Left lobe of liver (tissue), 2 donors: Measurements from ENCODE around the gene AOPEP. TPM values are rescaled to one million over a fixed set of nuclear protein-coding genes. Genes with fewer than 3 reads are reported as not detected.

Source experiments
- ATAC-seq: fragments of 200-7000 bp; cut with Tn5 transposase; one replicate; pipeline ENCODE4 v1.9.1; 2020; ENCODE audit warnings: mild to moderate bottlenecking, moderate library complexity
- DNase-seq: peaks from one replicate; pipeline ENCODE4 v3.0.0-alpha.2; 2020; ENCODE audit warnings: low spot score
- total RNA-seq: library from RNA; stranded (reverse); gene quantifications from one replicate; pipeline ENCODE4 v1.2.1, GENCODE V29; 2021
- donor health status: DM: no; HTN: no; CAD: no; lungs with moderate emphysema.
- donor health status: DM: no; HTN: yes; CAD: no.

AOPEP gene
- total RNA-seq, 1 donor from 2014 or later, result 75.5 TPM

DNA sequence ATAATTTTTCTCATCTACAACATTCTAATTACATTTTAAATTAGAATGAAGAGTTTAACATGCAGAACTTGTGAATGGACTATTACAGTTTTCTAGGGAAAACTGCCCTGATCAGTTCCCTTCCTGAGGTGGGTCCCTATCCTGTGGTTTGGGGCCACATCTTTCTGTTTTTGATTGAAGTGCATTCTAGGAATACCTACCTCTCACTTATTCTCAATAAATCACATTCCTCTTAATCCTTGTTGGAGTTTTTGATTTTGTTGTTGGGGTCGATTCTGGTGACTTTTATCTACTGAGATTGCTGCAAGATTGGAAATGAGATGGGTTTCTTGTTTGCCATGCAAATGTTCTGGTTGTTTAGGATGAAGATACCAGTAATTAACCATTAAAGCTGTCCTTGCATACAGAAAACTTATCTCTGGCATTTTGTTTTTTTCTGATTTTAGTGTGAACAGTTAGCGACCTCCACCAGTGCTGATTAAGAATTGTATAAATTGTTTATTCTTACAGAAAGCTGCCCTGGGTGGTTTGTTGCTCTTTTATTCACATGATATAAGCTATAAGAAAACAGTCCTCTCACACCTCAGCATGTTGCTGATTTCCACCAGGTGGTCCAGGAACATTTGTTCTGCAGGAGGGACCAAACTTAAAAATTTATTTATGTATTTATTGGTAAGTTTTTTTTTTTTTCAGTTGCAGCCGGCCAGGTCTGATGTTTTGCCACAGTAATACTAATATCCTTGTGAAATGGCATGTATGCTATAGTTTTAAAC lies 321.1 kb downstream of the AOPEP start:
- DNase-seq, result no peak
- ATAC-seq, result no peak

DNA sequence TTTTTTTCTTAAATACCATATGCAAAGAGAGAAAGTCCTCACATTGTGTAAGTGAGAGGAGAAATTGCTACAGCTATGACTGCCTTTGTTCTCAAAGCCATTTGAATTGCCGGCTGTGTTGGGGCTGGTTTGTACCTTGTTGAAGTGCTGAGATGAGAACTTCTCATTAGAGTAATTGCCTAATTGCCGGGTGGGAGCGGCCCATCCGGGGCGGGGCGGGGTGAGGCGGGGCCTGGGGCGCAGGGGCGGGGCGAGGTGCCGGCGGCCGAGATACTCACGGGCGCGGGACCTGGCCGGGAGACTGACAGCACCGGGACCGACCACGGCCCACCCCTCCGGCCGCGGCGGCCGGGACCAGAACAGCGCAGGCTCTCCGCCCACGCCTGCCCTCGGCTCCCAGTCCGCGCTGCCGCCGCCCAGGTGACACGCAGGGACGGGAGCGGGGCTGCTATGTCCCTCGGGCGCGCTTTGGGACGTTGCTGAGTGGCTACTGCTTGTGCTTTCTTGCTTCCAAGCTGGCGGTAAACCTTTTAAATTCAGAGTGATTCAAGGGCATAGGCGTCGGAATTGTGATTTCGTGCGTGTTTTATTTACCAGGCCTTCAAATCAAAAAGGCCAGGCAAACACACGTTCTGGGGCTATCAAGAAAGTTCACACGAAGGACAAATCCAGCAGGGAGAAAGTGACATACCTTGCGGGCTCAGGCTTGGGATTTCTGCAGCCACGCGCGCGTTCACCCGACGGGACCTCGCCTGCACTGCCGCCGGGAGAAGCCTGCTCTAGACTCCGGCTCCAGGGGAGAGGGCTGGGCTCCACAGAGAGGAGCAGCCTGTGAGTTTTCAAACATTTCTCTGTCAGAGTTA lies 322.0 kb downstream of the AOPEP start:
- ATAC-seq (peak; percentile 87), DNase-seq (peak; percentile 75)

DNA sequence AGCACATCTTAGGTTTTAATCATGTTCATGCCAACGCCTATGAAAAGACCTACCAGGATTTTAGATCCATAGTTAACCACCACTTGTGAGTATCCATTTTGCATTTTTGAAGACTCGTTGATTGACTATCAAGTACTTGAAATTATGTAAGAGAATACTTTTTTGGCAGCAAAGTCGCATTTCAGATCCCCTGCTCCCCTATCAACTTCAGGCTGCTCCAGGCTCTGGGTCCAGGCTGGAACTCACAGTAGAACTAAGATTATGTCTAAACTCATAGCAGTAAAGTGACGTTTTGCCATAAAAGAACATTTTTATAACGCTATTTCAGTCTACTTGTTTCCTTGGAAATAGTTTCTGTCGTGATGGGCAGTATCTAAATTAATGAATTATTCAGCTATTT lies 323.3 kb downstream of the AOPEP start:
- DNase-seq, result no peak

DNA sequence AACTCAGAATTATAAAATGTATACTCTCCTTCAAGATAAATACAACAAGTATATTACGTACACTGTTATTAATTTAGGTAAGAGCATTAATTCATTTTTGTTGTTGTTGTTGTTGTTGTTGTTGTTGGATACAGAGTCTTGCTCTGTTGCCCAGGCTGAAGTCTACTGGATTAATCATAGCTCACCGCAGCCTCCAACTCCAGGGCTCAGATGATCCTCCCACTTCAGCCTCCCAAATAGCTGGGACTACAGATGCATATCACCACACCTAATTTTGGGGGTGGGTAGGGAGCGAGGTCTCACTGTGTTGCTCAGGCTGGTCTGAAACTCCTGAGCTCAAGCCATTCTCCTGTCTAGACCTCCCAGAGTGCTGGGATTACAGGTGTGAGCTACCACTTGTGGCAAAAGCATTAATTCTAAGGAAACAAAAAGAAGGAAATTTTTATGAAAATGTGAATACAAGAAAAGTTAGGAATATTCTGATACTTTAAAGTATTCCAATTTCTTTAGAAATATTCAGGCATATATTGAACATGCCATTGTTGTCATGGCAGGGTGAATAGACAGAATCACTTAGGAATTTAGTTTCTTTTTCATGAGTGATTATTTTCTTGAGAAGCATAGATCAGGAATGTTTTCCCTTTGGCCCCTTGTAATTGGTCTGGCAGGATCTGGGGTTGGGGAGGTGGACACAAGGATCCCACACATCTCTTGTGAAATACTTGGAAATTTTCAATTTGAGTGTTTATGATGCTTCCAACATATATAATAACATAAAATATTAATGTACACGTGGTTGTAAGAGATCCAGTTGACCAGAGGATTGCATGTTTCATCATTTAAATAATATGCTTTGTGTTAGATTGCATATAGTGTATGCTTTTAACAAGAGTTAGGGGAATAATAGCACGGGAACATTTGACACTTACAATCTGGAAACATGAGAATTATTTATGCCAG lies 327.4 kb downstream of the AOPEP start:
- ATAC-seq (no peak), DNase-seq (no peak)

More for the DNA sequence above, 323.3 kb downstream of the AOPEP start:
- ATAC-seq, result no peak

DNA sequence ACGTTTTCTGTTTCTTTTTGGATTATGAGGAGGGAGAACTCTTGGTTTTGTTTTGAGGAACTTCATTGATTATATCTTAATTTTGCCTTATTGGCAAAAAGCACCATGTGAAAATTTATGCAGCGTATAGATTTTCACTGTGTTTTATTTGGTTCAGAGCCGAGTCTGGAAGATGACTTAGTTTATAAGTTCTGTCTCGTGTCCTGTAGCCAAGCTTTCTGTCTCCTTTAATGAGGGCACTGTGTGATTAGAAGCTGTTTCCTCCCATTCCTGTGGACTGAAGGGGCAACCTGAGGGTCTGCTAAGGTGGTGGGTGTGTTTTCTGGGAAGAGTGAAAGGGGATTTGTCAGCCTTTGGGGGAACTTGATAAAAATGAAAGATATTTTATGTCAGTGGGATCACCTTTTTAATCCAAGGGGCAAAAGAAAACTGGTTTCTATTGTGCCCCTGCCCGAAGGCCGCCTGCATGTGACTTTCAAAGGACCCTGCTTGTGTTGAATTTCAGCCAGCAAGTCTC lies 328.9 kb downstream of the AOPEP start:
- DNase-seq (no peak), ATAC-seq (no peak)

DNA sequence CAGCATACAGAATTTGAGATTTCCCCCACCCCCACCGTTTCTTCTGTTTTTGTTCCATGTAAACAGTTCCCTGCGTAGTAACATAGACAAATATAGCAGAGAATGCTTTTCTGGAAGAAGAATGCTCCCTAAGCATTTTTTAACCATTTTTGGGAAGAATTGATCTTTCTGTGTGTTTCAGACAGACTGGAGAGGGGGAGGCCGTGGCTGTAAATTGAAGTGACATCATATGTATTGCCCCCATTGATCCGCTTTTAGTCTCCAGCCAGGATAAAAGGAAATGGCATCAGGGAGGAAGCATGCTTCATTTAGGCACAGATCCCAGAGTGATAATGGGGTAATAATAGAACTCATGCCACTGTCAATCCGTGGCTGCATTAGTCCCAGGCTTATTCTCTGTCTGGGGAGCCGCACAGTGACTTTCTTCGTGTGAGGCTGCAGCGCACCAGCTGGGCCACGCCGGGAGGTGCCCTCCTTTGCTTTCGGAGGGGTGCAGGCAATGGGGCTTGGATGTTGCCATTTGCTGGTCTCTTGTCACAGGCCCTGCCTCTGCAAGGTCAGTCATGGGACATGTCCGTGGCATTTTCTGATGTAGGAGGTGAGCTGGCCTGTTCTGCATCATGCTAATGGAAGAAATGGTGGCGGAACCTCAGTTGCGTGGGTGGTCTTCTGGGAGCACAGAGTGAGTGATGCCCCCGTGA lies 329.5 kb downstream of the AOPEP start:
- no peak for DNase-seq
- ATAC-seq, result peak; percentile 31

DNA sequence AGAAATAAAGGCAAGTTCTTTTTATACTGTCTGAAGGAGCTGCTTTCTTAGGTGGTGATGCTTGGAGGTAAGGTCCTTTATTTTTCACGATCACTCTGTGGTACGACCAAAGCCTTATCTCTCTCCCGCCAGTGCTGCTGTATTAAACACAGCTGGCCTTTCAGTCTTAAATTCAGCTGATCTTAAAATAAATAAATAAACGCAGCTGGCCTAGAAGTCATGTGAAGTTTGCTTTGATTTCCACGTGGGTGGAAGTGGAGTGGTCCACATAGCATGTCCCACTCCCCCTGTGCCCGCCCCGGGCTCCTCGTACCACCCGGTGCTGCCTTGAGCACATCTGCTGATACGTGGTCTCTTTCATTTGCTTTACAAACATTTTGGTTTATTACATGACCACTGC lies 330.6 kb downstream of the AOPEP start:
- ATAC-seq (no peak), DNase-seq (no peak)

DNA sequence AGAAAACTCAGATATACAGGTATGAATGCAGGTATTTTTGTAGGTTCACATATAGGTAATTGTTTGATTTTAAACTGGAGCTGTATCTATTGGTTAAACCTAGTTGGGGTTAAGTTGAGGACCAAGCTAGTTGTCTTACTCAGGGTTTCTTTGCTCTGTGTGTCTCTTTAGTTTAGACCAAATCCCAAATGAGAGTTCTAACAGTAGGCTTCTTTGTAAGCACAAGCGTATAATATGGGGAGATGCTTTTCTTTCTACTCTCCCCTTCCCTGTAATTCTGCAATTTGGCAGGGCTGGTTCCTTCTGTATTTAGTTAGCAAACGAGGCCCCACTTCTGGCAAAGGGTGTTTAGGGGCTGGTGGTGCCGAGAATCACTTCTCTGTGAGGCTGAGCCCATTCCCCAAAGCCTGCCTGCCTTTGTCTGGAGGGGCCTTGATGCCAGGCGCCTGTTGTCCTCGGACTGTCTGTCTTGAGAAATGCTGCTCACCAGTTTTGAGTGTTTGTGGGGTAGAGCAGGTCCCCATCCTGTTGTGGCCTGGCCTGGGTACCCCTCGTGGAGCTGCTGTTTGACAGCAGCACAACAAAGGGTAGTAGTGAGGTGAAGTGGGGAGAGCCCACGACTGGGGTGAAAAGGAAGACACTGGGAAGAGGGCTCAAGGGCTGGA lies 331.8 kb downstream of the AOPEP start:
- no peak for ATAC-seq
- no peak for DNase-seq

DNA sequence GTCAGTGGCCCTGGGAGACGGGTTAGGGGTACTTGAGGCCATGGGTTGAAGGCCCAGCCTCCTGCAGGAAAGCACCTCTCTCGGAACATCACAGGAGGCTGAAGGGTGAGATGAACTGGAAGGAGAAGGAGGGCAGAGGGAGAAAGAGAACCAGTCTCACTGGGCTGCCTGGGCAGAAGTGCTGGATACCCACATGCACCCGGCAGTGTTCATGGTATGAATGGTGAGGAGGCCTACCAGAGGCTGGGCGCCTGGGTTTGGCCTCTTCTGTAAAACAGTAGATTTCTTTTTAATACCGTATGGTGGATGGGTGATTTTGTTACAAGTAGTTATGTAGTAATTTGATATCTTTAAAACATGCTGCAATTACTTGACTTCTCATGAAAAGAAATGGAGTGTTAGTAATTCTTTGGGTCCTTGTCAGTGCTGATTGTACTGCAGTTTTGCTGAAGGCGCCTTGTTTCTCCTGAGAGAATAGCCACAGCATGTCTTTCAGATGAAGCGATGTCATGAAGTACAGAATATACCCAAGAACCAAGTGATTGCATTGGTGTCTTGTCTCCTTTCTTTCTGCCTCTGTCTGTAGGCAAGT lies 332.4 kb downstream of the AOPEP start:
- DNase-seq (no peak), ATAC-seq (peak; percentile 2)

DNA sequence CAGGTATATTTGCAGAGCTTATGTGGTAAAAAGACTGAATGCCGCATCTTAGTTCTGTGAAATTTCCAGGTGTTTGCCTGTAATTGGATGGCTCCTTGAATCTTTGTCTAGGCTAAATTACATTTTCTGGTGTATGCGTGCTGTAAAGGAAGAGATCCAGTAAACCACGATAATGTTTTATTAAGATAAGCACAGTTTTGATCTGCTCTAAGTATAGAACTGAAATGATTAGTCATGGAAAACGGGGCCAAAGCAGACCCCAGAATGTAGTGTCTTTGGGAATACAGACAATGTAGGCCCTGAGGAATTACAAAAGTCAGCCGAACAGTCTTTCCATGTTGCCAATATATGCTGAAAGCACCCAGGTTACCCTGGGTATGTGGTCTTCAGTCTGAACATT lies 333.7 kb downstream of the AOPEP start:
- no peak for ATAC-seq
- DNase-seq, result no peak

DNA sequence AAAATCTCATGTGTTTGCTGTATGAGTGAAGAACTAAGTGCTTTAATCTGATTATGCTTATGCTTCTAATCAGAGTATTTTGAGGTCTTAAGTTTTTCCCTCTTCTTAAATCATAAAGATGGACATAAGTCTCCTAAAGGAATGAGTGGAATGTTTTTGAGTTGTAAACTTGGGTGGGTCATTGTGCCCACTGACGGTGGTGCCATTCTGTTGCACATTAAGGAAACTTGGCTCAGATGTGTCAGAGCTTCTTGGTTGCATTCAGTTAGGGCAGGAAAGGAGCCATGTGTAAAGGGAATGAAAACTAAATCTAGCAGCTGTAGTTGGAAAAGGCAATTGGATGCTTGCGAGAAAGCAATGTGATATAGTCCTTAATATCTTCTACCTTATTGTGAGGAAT lies 334.4 kb downstream of the AOPEP start:
- no peak for ATAC-seq

DNA sequence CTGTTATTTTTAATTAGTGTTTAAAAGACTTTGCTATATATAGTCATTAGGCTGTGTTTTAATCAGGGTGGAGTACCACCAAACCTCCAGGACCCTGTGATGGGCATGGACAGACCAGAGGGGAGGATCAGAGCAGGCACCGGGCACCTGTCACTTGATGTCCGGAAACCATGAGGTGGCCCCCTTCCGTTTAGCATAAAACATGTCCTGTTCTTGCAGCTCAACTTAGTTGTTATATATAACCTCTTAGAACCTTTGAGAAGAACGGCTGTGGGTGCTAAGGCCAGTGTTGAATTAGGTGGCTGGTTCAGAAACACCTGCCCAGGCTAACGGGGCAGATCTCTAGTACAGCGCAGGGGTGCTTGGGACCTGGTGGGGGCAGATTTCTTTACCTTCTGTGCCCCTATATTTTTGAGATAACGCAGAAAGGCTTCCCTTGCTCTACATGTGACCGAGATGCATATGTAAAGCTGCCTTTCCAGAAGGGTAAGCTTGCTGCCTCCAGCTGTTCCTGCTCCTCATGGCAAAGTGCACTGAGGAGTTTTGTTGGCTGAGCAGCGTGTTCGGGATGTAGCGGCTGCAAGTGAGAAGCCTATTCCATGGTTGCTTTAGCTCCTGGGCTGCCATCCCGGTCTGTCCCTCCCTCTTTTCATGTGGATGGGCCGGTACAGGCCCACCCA lies 335.6 kb downstream of the AOPEP start:
- DNase-seq (no peak), ATAC-seq (no peak)

More for the DNA sequence above, 334.4 kb downstream of the AOPEP start:
- no peak for DNase-seq

DNA sequence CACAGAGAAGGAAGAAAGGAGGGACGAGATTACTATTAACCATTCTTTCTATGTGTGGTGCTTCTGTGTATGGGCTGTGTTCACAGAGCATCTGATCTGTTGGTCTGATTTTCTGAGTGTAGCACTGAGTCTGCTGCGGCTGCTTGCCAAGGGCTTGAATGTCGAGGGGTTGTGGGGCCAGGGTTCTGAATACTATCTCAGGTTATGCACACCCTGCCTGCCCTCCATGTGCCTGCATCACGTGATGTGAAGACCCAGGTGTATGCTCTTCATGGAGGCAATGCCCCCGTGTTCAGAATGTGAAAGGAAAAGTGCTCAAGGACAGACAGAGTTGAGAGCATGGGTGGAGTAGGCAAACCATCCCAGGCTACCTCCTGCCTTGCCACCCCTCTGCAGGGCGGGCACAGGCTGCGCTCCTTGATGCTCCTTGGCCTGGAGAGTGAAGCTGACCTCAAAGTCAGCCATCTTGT lies 336.1 kb downstream of the AOPEP start:
- ATAC-seq (peak; percentile 3), DNase-seq (no peak)

DNA sequence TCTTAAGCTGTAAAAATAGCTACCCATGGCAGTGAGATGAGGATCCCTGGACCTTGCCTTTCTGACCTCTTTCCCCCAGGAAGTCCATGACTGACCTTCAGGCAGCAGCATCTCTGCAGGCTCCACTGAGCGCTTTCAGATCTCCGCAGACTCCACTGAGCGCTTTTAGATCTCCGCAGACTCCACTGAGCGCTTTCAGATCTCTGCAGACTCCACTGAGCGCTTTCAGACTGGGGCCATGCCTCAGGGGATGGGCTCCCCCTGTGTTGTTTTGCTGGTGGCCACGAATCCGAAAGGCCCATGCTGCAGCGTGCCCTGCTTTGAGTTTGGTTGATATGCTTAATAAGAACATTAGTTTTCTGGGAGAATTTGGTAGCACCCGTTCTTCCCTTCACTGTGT lies 336.8 kb downstream of the AOPEP start:
- no peak for DNase-seq

DNA sequence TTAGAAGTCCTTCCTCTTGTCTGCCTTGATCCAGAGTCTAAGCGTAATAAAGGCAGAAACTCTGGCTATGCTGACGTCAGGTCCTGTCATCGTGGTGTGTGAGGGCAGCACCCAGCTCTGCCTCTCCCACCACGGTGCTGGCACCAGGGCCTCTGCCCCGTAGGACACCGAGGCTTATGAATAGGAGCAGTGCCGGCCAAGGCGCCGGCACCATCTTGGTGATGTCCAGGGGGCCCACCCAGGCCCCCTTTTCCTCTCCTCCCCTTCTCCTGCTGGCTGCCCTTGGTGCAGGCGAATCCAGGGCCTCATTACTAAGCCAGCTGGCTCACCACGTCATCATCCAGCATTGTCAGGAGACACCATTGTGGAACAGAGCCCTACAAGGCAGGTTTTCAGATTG lies 338.7 kb downstream of the AOPEP start:
- DNase-seq, result no peak
- ATAC-seq, result peak; percentile 4

More for the DNA sequence above, 336.8 kb downstream of the AOPEP start:
- ATAC-seq, result peak; percentile 6

DNA sequence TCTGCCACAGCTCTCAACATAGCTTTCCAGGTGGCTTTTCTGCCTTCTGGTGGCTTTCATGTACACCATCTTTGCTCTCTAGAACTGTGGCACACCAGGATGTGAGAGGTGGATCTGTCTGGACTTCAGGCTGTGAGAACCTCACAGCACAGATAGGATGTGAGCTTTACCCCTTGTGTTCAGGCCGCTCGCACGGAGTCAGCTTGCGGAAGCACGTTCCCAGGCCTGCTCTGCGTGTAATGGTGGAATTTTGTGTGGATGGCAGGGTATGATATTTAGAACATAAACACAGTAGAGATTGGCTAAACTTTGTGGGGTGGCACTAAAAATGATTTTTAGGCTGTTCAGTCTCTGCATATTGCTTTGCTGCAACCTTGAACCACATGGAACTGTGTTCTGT lies 340.6 kb downstream of the AOPEP start:
- ATAC-seq (no peak), DNase-seq (no peak)

DNA sequence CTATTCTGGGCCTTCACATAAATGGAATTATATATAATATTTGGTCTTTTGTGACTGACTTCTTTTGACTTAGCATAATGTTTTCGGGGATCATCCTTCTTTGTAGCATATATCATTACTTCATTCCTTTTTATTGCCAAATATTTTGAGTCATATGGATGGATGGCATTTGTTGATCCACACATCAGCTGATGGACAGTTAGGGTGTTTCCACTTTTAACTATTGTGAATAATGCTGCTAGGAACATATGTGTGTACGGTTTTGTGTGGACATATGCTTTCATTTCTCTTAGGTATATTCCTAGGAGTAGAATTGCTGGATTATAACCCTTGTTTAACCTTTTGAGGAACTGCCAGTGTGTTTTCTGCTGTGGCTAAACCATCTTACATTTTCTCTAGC lies 341.4 kb downstream of the AOPEP start:
- DNase-seq (no peak), ATAC-seq (no peak)

DNA sequence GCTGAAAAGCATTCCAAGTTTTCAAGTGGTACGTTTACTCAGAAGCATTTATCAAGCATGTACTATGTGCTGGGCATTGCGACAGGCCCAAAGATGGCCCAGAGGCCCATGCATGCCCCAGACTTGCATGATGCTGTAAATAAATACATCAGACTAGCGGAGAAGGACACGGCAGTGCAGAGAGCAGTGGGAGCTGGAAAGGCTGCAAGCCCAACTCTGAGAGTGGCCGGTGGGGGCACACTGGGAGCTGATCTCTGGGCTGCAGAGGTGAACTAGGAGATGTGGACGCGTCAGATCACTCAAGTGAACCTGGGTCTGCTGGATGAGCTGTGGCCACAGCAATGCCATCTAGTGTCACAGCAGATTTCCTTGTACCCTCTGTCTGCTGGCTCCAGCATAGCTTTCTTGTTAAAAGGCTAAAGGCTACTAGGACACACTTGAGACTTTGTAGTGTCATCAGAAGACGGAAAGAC lies 344.1 kb downstream of the AOPEP start:
- peak; percentile 27 for ATAC-seq
- no peak for DNase-seq
